ENCODE results near the gene EFNA2.

DNA sequence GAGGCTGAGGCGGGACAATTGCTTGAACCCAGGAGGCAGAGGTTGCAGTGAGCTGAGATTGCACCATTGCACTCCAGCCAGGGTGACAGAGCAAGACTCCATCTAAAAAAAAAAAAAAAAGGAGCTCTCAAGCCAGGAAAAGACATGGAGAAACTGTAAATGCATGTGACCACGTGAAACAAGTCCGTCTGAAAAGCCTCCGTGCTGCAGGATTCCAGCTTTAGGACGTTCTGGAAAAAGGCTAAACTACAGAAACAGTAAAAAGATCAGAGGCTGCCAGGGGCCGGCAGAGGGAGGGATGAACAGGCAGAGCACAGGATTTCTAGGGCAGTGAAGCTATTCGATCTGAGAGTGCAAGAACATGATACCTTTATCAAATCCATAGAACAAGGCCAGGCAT lies 57.4 kb downstream of the EFNA2 start:
- TF ChIP-seq CTCF (IDR thresholded peaks at IDR 0.05; ENCODE audit: control extremely low read depth in 1 of 3, insufficient read depth in 1 of 3, low read depth in 1 of 3, low read length in 3 of 3): no peak
- no peak for TF ChIP-seq JUN (IDR thresholded peaks at IDR 0.05; ENCODE audit: low read depth, low read length)
- TF ChIP-seq ZNF274 (IDR thresholded peaks at IDR 0.05; ENCODE audit: borderline replicate concordance, extremely low read depth, low read length): no peak
- no peak for TF ChIP-seq POLR2AphosphoS5 (IDR thresholded peaks at IDR 0.05; ENCODE audit: low read depth, low read length)
- TF ChIP-seq SIN3A (conservative IDR thresholded peaks at IDR 0.05 in 1 of 2, IDR thresholded peaks at IDR 0.05 in 1 of 2; ENCODE audit: low read depth in 1 of 2, low read length in 2 of 2): no peak
- TF ChIP-seq SAP30 (IDR thresholded peaks at IDR 0.05; ENCODE audit: insufficient read depth, insufficient replicate concordance, low read length): no peak
- no peak for TF ChIP-seq GABPA (IDR thresholded peaks at IDR 0.05; ENCODE audit: borderline replicate concordance, insufficient read depth, low read length)
- TF ChIP-seq RNF2 (IDR thresholded peaks at IDR 0.05; ENCODE audit: borderline replicate concordance, low read depth, low read length, missing control alignments, poor library complexity, severe bottlenecking): no peak
- TF ChIP-seq EP300 (IDR thresholded peaks at IDR 0.05; ENCODE audit: borderline replicate concordance in 1 of 2, low read depth in 2 of 2, low read length in 2 of 2): no peak
- TF ChIP-seq POLR2A (IDR thresholded peaks at IDR 0.05; ENCODE audit: control extremely low read depth in 1 of 2, low read depth in 2 of 2, low read length in 2 of 2): no peak
- TF ChIP-seq CBX5 (IDR thresholded peaks at IDR 0.05; ENCODE audit: low read depth, low read length): no peak
